Activated CD4-positive, CD25-positive, alpha-beta regulatory T cell treated with anti-CD3 and anti-CD28 coated beads, Interleukin-2, amount 50 U/mL, for 72 hours (primary cell): ENCODE data around the gene PLCL2.

Experiments
- DNase-seq: peaks from one replicate; pipeline ENCODE4 v3.0.0; 2021

Gene PLCL2

DNA sequence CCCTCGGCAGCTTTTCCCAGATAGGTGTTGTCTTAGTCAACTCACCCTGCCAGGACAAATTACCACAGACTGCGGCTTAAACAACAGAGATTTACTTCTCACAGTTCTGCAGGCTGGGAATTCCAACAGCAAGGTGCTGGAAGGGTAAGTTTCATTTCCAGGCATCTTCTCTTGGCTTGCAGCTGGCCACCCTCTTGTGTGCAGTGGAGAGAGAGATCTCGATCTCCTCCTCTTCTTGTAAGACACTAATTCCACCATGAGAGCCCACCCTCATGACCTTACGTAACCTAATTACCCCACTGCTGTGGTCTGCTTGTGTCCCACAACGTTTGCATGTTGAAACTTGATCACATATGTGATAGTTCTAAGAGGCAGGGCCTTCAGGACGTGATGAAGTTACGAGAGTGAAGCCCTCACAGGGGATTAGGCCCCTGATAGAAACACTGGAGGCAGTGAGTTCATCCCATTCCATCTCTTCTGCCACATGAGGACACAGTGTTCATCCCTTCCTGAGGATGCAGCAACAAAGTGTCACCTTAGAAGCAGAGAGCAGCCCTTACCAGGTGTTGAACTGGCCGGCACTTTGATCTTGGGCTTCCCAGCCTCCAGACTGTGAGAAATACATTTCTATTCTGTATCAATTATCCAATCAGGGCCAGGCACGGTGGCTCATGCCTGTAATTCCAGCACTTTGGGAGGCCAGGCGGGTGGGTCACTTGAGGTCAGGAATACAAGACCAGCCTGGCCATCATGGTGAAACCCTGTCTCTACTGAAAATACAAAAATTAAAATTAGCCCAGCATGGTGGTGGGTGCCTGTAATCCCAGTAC is 247.7 kb downstream of the PLCL2 start:
- no peak for DNase-seq

GRCh38 chr3:17133632-17134545 is 249.1 kb downstream of the PLCL2 start:
- no peak for DNase-seq

DNA sequence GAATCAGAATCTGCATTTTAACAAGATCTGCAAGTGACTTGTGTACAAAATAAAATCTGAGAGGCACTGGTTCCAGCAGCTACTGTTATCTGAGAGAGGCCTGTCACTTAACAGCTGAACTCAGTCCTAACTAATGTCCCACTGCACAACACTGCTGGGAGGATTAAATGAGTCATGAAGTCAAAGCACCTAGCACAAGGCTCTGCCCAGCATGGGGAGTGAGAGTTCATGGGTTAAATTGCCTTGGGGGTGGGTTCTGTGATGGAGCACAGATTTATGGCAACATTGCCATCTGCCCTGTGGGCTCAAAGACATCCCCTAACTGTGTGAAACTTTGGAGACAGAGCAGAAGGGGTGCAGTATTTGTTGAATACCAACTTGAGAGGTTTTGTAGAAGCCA is 250.9 kb downstream of the PLCL2 start:
- no peak for DNase-seq

DNA sequence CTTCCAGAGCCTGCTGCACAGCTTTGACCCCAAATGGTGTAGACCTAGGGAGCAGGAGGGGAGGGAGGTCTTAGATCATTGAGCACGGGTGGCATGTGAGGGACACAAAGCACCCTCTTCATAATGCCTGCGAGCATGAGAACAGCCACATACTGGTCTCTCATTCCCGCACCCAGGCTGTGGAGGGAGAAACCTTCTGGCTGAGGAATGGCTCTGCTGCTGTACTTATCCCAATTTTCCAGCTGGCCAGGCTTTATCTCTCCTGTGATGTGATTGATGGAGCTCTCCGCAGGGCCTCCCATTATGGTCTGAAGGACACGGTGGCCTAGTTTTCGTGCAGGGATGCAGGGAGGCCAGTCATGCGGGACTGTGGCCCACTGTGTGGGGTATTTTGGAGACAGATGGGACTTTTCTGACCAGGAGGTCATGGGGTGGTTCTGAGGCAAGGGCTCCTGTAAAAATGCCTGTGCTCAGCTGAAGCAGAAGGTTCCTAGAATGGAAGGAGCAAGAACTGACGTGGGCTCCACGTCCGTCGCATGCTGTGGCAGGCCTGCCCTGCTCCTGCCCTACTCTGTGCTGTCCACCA is 251.5 kb downstream of the PLCL2 start:
- DNase-seq: no peak

- DNase-seq: no peak
Observed at GRCh38 chr3:17137321-17137826, 252.6 kb downstream of the PLCL2 start.

DNA sequence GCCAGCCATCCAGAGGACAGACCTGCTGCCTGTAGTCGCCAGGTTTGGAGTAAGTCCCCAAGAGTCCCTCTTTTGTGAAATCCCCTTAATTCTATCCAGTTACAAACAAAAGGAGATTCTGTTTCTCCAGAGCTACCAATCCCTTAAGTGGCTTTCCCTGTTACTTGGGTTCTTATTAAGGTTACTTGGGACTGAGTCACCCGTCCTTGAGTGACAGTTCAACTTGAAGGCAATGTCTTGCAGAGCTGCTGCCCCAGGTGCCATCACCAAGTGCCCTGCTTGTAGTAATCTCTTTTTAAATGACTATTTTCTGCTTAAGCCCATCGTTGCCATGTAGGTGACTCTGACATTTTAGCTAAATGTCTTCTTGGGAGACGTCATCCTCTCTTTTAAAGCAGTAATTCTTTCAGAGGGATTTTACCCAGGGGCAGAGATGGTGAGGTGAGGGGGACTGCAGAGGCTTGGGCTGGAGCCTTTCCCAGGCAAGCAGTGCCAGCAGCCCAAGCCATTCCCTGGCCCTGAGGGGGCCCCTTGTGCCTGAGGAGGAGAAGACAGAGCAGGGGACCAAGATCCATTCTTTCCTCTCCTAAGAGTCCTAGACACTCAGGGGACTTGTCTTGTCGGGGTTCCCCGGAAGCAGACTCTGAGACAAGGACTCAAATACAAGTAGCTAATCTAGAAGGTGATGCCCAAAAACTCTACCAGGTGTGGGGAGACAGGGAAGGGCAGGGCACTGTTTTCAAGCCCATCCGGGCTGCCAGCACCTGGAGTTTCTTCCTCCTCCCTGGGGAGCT is 253.7 kb downstream of the PLCL2 start:
- DNase-seq: no peak
